Measurements from ENCODE around the gene FAM3A.

FAM3A gene

DNA sequence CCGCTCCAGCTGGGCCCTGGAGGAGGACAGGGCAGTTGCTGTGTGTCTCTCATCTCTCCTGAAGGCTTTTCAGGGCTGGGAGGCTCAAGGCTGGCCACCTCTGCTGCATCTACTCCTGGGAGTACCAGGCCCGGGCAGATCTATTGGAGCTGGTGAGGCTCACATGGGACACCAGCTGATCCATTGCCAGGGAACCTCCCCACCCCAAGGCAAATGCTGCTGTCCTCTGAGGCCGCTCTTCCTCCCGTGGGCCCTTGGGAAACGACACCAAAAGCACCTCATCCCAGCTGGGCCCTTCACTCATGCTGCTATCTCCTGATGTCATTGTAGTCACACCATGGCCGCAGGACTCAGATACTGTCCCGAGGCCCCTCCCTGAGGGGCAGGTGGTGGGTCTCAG lies 33.2 kb downstream of the FAM3A start:
- TF ChIP-seq CTCF (IDR thresholded peaks at IDR 0.05; ENCODE audit: insufficient read depth, low read depth, low read length, missing control alignments), result no peak
- no peak overlapping the region for H3K4me3 ChIP-seq (ENCODE audit: low read depth, low read length)
- no peak for DNase-seq (ENCODE audit: low read depth)

- no peak overlapping the region for H3K4me3 ChIP-seq (ENCODE audit: low read depth, low read length)
- TF ChIP-seq CTCF (IDR thresholded peaks at IDR 0.05; ENCODE audit: insufficient read depth, low read depth, low read length, missing control alignments), result no peak
- no peak for DNase-seq (ENCODE audit: low read depth)
Observed at GRCh38 chrX:154481911-154482601, 34.0 kb downstream of the FAM3A start.

DNA sequence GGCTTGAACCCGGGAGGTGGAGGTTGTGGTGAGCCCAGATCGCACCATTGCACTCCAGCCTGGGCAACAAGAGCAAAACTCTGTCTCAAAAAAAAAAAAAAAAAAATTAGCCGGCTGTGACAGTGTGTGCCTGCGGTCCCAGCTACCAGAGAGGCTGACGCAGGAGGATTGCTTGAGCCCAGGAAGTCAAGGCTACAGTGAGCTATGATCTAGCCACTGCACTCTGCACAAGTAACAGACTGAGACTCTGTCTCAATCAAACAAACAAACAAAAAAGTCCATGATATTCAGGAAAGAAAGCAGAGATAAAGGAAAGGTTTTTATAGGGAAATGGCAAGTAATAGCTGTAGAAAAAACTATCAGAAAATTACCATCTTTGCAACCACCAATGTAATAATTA lies 34.8 kb downstream of the FAM3A start:
- H3K4me3 ChIP-seq (ENCODE audit: low read depth, low read length), result no peak overlapping the region
- peak; percentile 54 for DNase-seq (ENCODE audit: low read depth)
- TF ChIP-seq CTCF (IDR thresholded peaks at IDR 0.05; ENCODE audit: insufficient read depth, low read depth, low read length, missing control alignments), result no peak

DNA sequence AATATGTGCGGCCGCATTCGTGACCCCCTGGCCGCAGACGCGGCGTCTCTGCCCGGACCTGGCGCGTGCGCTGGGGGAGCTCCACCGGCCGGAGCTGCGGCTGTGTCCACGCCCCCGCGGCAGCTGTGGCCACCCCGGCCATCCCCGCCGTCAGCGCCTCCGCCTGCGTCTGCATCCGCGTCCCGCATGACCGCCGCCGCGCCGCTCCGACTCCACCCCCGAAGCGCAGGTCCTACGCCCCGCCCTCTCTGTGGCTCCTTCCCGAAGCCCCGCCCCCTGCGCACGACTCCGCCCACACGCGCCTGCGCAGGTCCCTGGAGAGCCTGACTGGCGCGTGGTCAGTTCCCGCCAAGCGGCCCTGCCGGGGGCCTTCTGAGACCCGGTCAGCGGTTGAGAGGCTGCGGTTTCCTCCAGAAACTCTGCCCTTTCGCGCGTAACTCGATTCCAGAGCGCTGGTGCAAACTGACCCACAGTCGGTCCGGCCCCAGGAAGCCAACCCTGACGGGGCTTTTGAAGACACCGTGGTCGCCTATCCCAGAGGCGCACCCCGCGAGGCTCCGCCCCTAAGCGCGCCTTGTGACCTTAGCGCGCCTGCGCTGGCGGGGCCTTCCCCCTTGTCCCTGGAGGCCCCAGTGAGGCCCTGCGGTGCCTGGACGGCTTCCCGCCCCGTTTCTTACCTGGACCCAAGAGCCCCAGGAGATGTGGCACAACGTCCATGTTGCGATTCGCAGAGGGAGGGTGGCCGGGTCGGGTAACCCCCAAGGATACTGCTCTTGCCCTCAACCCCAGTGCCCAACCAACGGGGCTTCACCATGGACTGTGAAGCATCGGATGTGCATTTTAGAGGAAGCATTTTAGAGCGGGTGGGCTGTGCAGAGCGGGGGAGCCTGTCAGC lies 37.1 kb downstream of the FAM3A start, which contains the start of gene LAGE3:
TSS of gene LAGE3 (minus strand) at position 554 of the 895 bp plus-strand sequence. CDS start at position 188, 366 bp downstream.
- peak; percentile 95 for DNase-seq (ENCODE audit: low read depth)
- H3K4me3 ChIP-seq (ENCODE audit: low read depth, low read length), result peak within 1 kb of the TSS; percentile 61
- TF ChIP-seq CTCF (IDR thresholded peaks at IDR 0.05; ENCODE audit: insufficient read depth, low read depth, low read length, missing control alignments), result no peak

GRCh38 chrX:154477891-154478477 lies 38.0 kb downstream of the FAM3A start:
- TF ChIP-seq CTCF (IDR thresholded peaks at IDR 0.05; ENCODE audit: insufficient read depth, low read depth, low read length, missing control alignments), result no peak
- DNase-seq (ENCODE audit: low read depth), result no peak
- H3K4me3 ChIP-seq (ENCODE audit: low read depth, low read length), result peak overlapping the region; percentile 61

- no peak for TF ChIP-seq CTCF (IDR thresholded peaks at IDR 0.05; ENCODE audit: insufficient read depth, low read depth, low read length, missing control alignments)
Observed at GRCh38 chrX:154476821-154477220, 39.2 kb downstream of the FAM3A start.

More at GRCh38 chrX:154476821-154477220, 39.2 kb downstream of the FAM3A start:
- no peak for DNase-seq (ENCODE audit: low read depth)
- no peak overlapping the region for H3K4me3 ChIP-seq (ENCODE audit: low read depth, low read length)
